ENCODE measurements around the gene BIN1. TPM values are rescaled to one million over a fixed set of nuclear protein-coding genes. Genes with fewer than 3 reads are reported as not detected.
A peak's percentile ranks its signal among the peaks of the same experiment; 100 is the strongest.

The BIN1 gene
- total RNA-seq, 1 experiment from 2014 or later = 58.9 TPM

- DNase-seq (no peak), ATAC-seq (no peak)
- POLR2A ChIA-PET (ENCODE audit: unreplicated experiment) = no interaction called here
- Histone ChIP-seq H3K4me1 (ENCODE audit: insufficient read depth, low read length) (peaks cover 7% of the 10 kb centered on the region; the same call in 1 of the 2 replicates), H3K27ac (ENCODE audit: low read length) (no peak overlapping the region), H3K9me2 (replicated peaks; ENCODE audit: low read length) (no peaks in the 10 kb centered on the region), H3K9ac (ENCODE audit: low read length) (no peak overlapping the region), H3K27me3 (ENCODE audit: low read length) (no peaks in the 10 kb centered on the region), H3K79me2 (ENCODE audit: low read length) (peaks cover 8% of the 10 kb centered on the region), H3K4me2 (ENCODE audit: low read length) (no peak overlapping the region), H4K20me1 (ENCODE audit: low read length) (no peaks in the 10 kb centered on the region), H2AFZ (ENCODE audit: low read length) (no peak overlapping the region), H3K9me3 (ENCODE audit: low read length) (peaks cover 3% of the 10 kb centered on the region; the same call in 1 of the 2 replicates), H3K4me3 (ENCODE audit: low read length) (no peak overlapping the region), H3F3A (ENCODE audit: low read length, unreplicated experiment) (no peaks in the 10 kb centered on the region), H3K36me3 (ENCODE audit: low read depth, low read length) (no peaks in the 10 kb centered on the region)
- CTCF ChIA-PET = no interaction called here
- intact Hi-C loops (cut with micrococcal nuclease) = no loop called here
- no TSS peak for BruUV-seq (replicated peaks)
- no peak for TF ChIP-seq EZH2 (IDR thresholded peaks at IDR 0.05; ENCODE audit: low read length, unreplicated experiment)
- no peak for TF ChIP-seq CTCF (conservative IDR thresholded peaks at IDR 0.05; ENCODE audit: low read depth, low read length)
- TF ChIP-seq EZH2phosphoT487 (IDR thresholded peaks at IDR 0.05; ENCODE audit: borderline replicate concordance, low read length) = no peak
Measured at GRCh38 chr2:127110985-127111384, 4.0 kb upstream of the BIN1 start.

DNA sequence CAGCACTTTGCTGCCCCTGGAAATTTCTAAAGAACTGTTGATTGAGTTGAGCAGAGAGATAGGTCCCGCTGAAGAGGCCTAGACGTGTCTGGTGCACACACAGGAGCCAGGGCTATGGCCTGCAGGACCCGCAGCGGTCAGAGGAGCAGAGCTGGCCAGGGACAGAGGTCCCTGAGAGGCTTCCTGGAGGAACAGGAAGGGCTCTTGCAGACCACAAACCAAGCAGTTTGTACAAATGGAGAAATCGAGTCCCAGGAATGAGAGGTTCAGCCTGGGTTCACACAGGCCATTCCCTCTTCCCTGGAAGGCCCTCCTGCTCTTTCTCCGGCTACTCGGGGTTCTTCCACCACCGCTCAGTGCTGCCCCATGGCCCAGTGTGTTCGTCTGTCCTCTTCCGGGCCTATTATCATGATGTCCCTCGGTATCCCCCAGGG is 1.2 kb upstream of the BIN1 start:
- H3K4me3 ChIP-seq (ENCODE audit: low read length) = peak overlapping the region; percentile 97
- intact Hi-C loops (cut with micrococcal nuclease) = no loop called here
- ATAC-seq (no peak), DNase-seq (no peak)
- POLR2A ChIA-PET (ENCODE audit: unreplicated experiment) = no interaction called here
- peaks cover 36% of the 10 kb centered on the region for H3K79me2 ChIP-seq (ENCODE audit: low read length)
- H3K36me3 ChIP-seq (ENCODE audit: low read depth, low read length) = no peaks in the 10 kb centered on the region
- peak overlapping the region; percentile 83 for H2AFZ ChIP-seq (ENCODE audit: low read length)
- H3K27me3 ChIP-seq (ENCODE audit: low read length) = no peaks in the 10 kb centered on the region
- H3K4me2 ChIP-seq (ENCODE audit: low read length) = peak overlapping the region; percentile 97
- peaks cover 18% of the 10 kb centered on the region; the same call in 1 of the 2 replicates for H3K4me1 ChIP-seq (ENCODE audit: insufficient read depth, low read length)
- H3F3A ChIP-seq (ENCODE audit: low read length, unreplicated experiment) = no peaks in the 10 kb centered on the region
- TF ChIP-seq CTCF (conservative IDR thresholded peaks at IDR 0.05; ENCODE audit: low read depth, low read length) (no peak), EZH2 (IDR thresholded peaks at IDR 0.05; ENCODE audit: low read length, unreplicated experiment) (no peak), EZH2phosphoT487 (IDR thresholded peaks at IDR 0.05; ENCODE audit: borderline replicate concordance, low read length) (no peak)
- no peaks in the 10 kb centered on the region for H4K20me1 ChIP-seq (ENCODE audit: low read length)
- peaks cover 3% of the 10 kb centered on the region; the same call in 1 of the 2 replicates for H3K9me3 ChIP-seq (ENCODE audit: low read length)
- no peaks in the 10 kb centered on the region for H3K9me2 ChIP-seq (replicated peaks; ENCODE audit: low read length)
- H3K9ac ChIP-seq (ENCODE audit: low read length) = peak overlapping the region; percentile 77; the same call in 1 of the 2 replicates
- H3K27ac ChIP-seq (ENCODE audit: low read length) = no peak overlapping the region
- BruUV-seq (replicated peaks) = no TSS peak
- CTCF ChIA-PET = no interaction called here

DNA sequence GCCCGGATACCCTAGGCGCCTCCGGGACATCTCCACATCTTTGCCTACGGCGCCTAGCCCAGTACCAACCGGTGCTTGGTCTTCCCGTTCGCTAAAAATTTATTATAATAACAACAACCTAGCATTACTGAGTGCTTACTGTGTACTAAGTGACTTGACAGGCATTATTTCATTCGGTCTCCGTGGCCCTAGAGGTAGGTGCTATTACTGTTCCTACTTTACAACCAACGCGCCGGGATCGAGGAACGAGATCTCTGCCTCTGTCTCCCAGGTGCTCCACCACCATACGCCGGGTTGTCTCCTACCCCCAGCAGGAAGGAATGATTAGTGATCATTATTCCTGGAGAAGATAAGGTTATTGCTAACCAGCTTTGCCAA is 657 bp upstream of the BIN1 start:
- no peaks in the 10 kb centered on the region for H4K20me1 ChIP-seq (ENCODE audit: low read length)
- ChIA-PET CTCF (interaction anchor here (0.5 to 1.2 kb wide), 4 partner anchors 39 to 89 kb away, joined by 3 to 5 read pairs (median 4); no protein-coding TSS in a partner anchor), POLR2A (ENCODE audit: unreplicated experiment) (interaction anchor here (0.5 to 0.7 kb wide), 5 partner anchors 18 to 751 kb away, joined by 5 to 12 read pairs (median 5); no protein-coding TSS in a partner anchor)
- H2AFZ ChIP-seq (ENCODE audit: low read length) = peak overlapping the region; percentile 83
- no peaks in the 10 kb centered on the region for H3K9me2 ChIP-seq (replicated peaks; ENCODE audit: low read length)
- peak overlapping the region; percentile 77; the same call in 1 of the 2 replicates for H3K9ac ChIP-seq (ENCODE audit: low read length)
- H3K4me2 ChIP-seq (ENCODE audit: low read length) = peak overlapping the region; percentile 97
- H3K36me3 ChIP-seq (ENCODE audit: low read depth, low read length) = no peaks in the 10 kb centered on the region
- no TSS peak for BruUV-seq (replicated peaks)
- no peaks in the 10 kb centered on the region for H3K27me3 ChIP-seq (ENCODE audit: low read length)
- no peak overlapping the region for H3K27ac ChIP-seq (ENCODE audit: low read length)
- peaks cover 3% of the 10 kb centered on the region; the same call in 1 of the 2 replicates for H3K9me3 ChIP-seq (ENCODE audit: low read length)
- H3K79me2 ChIP-seq (ENCODE audit: low read length) = peaks cover 41% of the 10 kb centered on the region
- peaks cover 18% of the 10 kb centered on the region; the same call in 1 of the 2 replicates for H3K4me1 ChIP-seq (ENCODE audit: insufficient read depth, low read length)
- peak overlapping the region; percentile 97 for H3K4me3 ChIP-seq (ENCODE audit: low read length)
- TF ChIP-seq CTCF (conservative IDR thresholded peaks at IDR 0.05; ENCODE audit: low read depth, low read length) = no peak
- TF ChIP-seq EZH2phosphoT487 (IDR thresholded peaks at IDR 0.05; ENCODE audit: borderline replicate concordance, low read length) = no peak
- no peak for TF ChIP-seq EZH2 (IDR thresholded peaks at IDR 0.05; ENCODE audit: low read length, unreplicated experiment)
- DNase-seq (no peak), ATAC-seq (peak; percentile 27)
- no peaks in the 10 kb centered on the region for H3F3A ChIP-seq (ENCODE audit: low read length, unreplicated experiment)
- intact Hi-C loops (cut with micrococcal nuclease) = loop anchor here (2.0 kb wide), 2 partner anchors 41 to 43 kb away; no protein-coding TSS in a partner anchor
